Neuronal stem cell (in vitro differentiated cells): ENCODE results near the gene FAM222B.
"Not testable (repeated sequence)": the region's sequence is repeated elsewhere in the genome, so short reads cannot be mapped to it uniquely, and the experiment has no call there.

Experiments used
- DNase-seq: peaks from one replicate; pipeline ENCODE4 v3.0.0-alpha.2; 2013; ENCODE audit warnings: low spot score
- H2AFZ ChIP-seq: one replicate; pipeline ENCODE4 v1.6.1; 2013; ENCODE audit warnings: mild to moderate bottlenecking, low read length, inconsistent platforms
- H2AK5ac ChIP-seq: 2 replicates; pipeline ENCODE4 v1.6.1; 2013; ENCODE audit warnings: low read depth, mild to moderate bottlenecking, inconsistent platforms, low read length, moderate library complexity, mixed read lengths
- H2BK120ac ChIP-seq: 2 replicates; pipeline ENCODE4 v1.6.1; 2013; ENCODE audit warnings: low read depth, mild to moderate bottlenecking, inconsistent platforms, low read length, moderate library complexity, mixed read lengths
- H2BK12ac ChIP-seq: one replicate; pipeline ENCODE4 v1.6.1; 2013; ENCODE audit warnings: low read length, inconsistent platforms
- H2BK15ac ChIP-seq: 2 replicates; pipeline ENCODE4 v1.6.1; 2013; ENCODE audit warnings: mild to moderate bottlenecking, low read length, inconsistent platforms, mixed read lengths
- H2BK5ac ChIP-seq: one replicate; pipeline ENCODE4 v1.6.1; 2013; ENCODE audit warnings: inconsistent platforms, mild to moderate bottlenecking, low read length, moderate library complexity
- H3K14ac ChIP-seq: one replicate; pipeline ENCODE4 v1.6.1; 2013; ENCODE audit warnings: low read length, inconsistent platforms
- H3K18ac ChIP-seq: 2 replicates; pipeline ENCODE4 v1.6.1; 2013; ENCODE audit warnings: low read length, inconsistent platforms
- H3K23ac ChIP-seq: 2 replicates; pipeline ENCODE4 v1.6.1; 2013; ENCODE audit warnings: low read depth, mild to moderate bottlenecking, mixed read lengths, low read length, inconsistent platforms; ENCODE audit not compliant: poor library complexity
- H3K27ac ChIP-seq: replicated peaks from 3 replicates; pipeline ENCODE4 v1.5.1; 2013; ENCODE audit warnings: low read length, inconsistent platforms
- H3K27me3 ChIP-seq, 3 experiments: 2 replicates each; pipeline ENCODE4 v1.6.1; 2013; ENCODE audit warnings: low read length in 3 of 3, mild to moderate bottlenecking in 2 of 3, inconsistent platforms in 1 of 3, low read depth in 1 of 3, mixed read lengths in 1 of 3, moderate library complexity in 1 of 3; ENCODE audit not compliant: control insufficient read depth in 3 of 3, insufficient read depth in 3 of 3
- H3K36me3 ChIP-seq, 2 donors: replicated peaks in 1 of 2; 2 replicates each; pipeline ENCODE4 v1.6.1; 2013; ENCODE audit warnings: low read length in 2 of 2; ENCODE audit not compliant: control insufficient read depth in 2 of 2, insufficient read depth in 2 of 2
- H3K4ac ChIP-seq: 2 replicates; pipeline ENCODE4 v1.6.1; 2013; ENCODE audit warnings: inconsistent platforms, mild to moderate bottlenecking, low read length, moderate library complexity
- H3K4me1 ChIP-seq, 2 donors: 1 replicate in 1 of 2; 2 replicates in 1 of 2; pipeline ENCODE4 v1.6.1; 2013; ENCODE audit warnings: low read length in 2 of 2, low read depth in 1 of 2; ENCODE audit not compliant: control insufficient read depth in 2 of 2, insufficient read depth in 1 of 2
- H3K4me2 ChIP-seq: one replicate; pipeline ENCODE4 v1.6.1; 2013; ENCODE audit warnings: mild to moderate bottlenecking, low read length, inconsistent platforms; ENCODE audit not compliant: insufficient read depth, poor library complexity, severe bottlenecking
- H3K4me3 ChIP-seq, 2 donors: 2 replicates each; pipeline ENCODE4 v1.5.1; 2013; ENCODE audit warnings: low read length in 2 of 2, mild to moderate bottlenecking in 2 of 2, inconsistent platforms in 1 of 2, moderate library complexity in 1 of 2
- H3K79me1 ChIP-seq: one replicate; pipeline ENCODE4 v1.6.1; 2013; ENCODE audit warnings: low read depth, mild to moderate bottlenecking, inconsistent platforms, low read length, moderate library complexity
- H3K9ac ChIP-seq: one replicate; pipeline ENCODE4 v1.6.1; 2013; ENCODE audit warnings: mild to moderate bottlenecking, low read depth, low read length, inconsistent platforms; ENCODE audit not compliant: poor library complexity
- H3K9me3 ChIP-seq, 2 donors: replicated peaks in 1 of 2; 2 replicates each; pipeline versions ENCODE3 to v1.6.1; 2013; ENCODE audit warnings: low read length in 2 of 2, mild to moderate bottlenecking in 2 of 2, inconsistent platforms in 1 of 2, low read depth in 1 of 2, mixed read lengths in 1 of 2, moderate library complexity in 1 of 2; ENCODE audit not compliant: control insufficient read depth in 2 of 2, insufficient read depth in 1 of 2
- H4K8ac ChIP-seq: one replicate; pipeline ENCODE4 v1.6.1; 2013; ENCODE audit warnings: low read depth, mild to moderate bottlenecking, inconsistent platforms, low read length, moderate library complexity
- H4K91ac ChIP-seq: one replicate; pipeline ENCODE4 v1.6.1; 2013; ENCODE audit warnings: low read length, low read depth, mild to moderate bottlenecking, inconsistent platforms; ENCODE audit not compliant: poor library complexity
- WGBS, 2 donors: extraction: QIAGEN DNeasy Blood & Tissue Kit; methylation state at CpG; one replicate each; pipeline ENCODE4 v1.1.7; 2013; ENCODE audit warnings: missing lambda C conversion rate in 2 of 2, mixed read lengths in 1 of 2; ENCODE audit not compliant: insufficient read length in 2 of 2, insufficient replicate concordance in 1 of 2; ENCODE audit errors: extremely low coverage in 2 of 2; 5-methylcytosine and 5-hydroxymethylcytosine counted together

Gene FAM222B

DNA sequence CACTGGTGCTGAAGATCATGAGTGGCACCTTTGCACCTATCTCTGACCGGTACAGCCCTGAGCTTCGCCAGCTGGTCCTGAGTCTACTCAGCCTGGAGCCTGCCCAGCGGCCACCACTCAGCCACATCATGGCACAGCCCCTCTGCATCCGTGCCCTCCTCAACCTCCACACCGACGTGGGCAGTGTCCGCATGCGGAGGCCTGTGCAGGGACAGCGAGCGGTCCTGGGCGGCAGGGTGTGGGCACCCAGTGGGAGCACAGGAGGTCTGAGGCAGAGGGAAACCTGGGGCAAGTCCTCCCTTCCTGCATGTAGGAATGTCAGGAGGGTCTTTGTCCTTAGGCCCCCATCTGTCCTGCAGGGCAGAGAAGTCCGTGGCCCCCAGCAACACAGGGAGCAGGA, 105.3 kb downstream of the FAM222B start:
- H2BK15ac ChIP-seq, result no peak overlapping the region
- H2AFZ ChIP-seq, result no peak overlapping the region
- peak overlapping the region; percentile 83 for H2AK5ac ChIP-seq
- H4K8ac ChIP-seq, result peak overlapping the region; percentile 26
- peak overlapping the region; percentile 46 for H3K18ac ChIP-seq
- no peaks in the 10 kb centered on the region for H3K27me3 ChIP-seq
- no peak overlapping the region for H3K27ac ChIP-seq
- peaks cover 9 to 57% of the 10 kb centered on the region in 2 donors for H3K36me3 ChIP-seq
- H3K4ac ChIP-seq, result peak overlapping the region; percentile 23
- peaks cover 3 to 9% of the 10 kb centered on the region in 2 donors for H3K9me3 ChIP-seq
- peak overlapping the region; percentile 77 for H4K91ac ChIP-seq
- H3K79me1 ChIP-seq, result no peaks in the 10 kb centered on the region
- H2BK120ac ChIP-seq, result no peak overlapping the region
- no peaks in the 10 kb centered on the region for H3K4me1 ChIP-seq
- peak overlapping the region in 1 of 2 donors; percentile 65 for H3K4me3 ChIP-seq
- H3K9ac ChIP-seq, result no peak overlapping the region
- peak overlapping the region; percentile 73 for H3K14ac ChIP-seq
- peak overlapping the region; percentile 62 for H3K23ac ChIP-seq
- H3K4me2 ChIP-seq, result no peak overlapping the region
- peak overlapping the region; percentile 54 for H2BK5ac ChIP-seq
- WGBS, 2 donors, result no CpG with 5 or more reads among the region's 12 CpGs
- no peak for DNase-seq
- H2BK12ac ChIP-seq, result no peak overlapping the region

DNA sequence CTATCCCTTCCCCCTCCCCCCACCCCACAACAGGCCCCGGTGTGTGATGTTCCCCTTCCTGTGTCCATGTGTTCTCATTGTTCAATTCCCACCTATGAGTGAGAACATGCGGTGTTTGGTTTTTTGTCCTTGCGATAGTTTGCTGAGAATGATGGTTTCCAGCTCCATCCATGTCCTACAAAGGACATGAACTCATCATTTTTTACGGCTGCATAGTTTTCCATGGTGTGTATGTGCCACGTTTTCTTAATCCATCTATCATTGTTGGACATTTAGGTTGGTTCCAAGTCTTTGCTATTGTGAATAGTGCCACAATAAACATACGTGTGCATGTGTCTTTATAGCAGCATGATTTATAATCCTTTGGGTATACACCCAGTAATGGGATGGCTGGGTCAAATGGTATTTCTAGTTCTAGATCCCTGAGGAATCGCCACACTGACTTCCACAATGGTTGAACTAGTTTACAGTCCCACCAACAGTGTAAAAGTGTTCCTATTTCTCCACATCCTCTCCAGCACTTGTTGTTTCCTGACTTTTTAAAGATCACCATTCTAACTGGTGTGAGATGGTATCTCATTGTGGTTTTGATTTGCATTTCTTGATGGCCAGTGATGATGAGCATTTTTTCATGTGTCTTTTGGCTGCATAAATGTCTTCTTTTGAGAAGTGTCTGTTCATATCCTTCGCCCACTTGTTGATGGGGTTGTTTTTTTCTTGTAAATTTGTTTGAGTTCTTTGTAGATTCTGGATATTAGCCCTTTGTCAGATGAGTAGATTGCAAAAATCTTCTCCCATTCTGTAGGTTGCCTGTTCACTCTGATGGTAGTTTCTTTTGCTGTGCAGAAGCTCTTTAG, 106.4 kb downstream of the FAM222B start:
- no CpG with 5 or more reads among the region's 8 CpGs for WGBS, 2 donors

DNA sequence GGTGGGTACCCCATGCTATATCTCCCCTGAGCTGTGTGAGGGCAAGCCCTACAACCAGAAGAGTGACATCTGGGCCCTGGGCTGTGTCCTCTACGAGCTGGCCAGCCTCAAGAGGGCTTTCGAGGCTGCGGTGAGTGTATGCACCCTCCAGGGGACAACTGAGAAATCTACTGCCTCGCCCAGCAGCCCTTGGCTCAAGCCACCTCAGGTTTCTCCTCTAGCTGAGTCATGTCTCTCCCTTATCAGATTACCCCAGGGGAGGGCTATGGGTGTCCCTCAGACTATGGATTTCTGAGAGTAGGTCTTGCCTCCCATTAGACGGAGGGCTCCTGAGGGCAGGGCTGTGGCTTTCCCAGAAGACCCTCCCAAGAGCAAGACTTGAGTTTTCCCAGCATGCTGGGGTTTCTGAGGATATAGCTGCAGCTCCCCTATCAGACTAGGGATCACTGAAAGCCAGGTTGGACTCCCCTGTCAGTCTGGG, 107.3 kb downstream of the FAM222B start:
- no peak overlapping the region for H2BK12ac ChIP-seq
- H3K27ac ChIP-seq, result no peak overlapping the region
- WGBS, 2 donors, result no CpG with 5 or more reads among the region's 5 CpGs
- no peak overlapping the region for H2BK120ac ChIP-seq
- H3K14ac ChIP-seq, result no peak overlapping the region
- H3K4me2 ChIP-seq, result no peak overlapping the region
- H2AK5ac ChIP-seq, result no peak overlapping the region
- H3K79me1 ChIP-seq, result no peaks in the 10 kb centered on the region
- H4K8ac ChIP-seq, result no peak overlapping the region
- H3K4me3 ChIP-seq, result peak overlapping the region in 1 of 2 donors; percentile 40
- H3K36me3 ChIP-seq, result peaks cover 9 to 42% of the 10 kb centered on the region in 2 donors
- DNase-seq, result no peak
- H3K9me3 ChIP-seq, result peaks cover 0 to 3% of the 10 kb centered on the region in 2 donors
- no peak overlapping the region for H2AFZ ChIP-seq
- H2BK5ac ChIP-seq, result no peak overlapping the region
- no peak overlapping the region for H2BK15ac ChIP-seq
- no peak overlapping the region for H3K18ac ChIP-seq
- no peak overlapping the region for H3K9ac ChIP-seq
- no peak overlapping the region for H3K4ac ChIP-seq
- H3K23ac ChIP-seq, result peak overlapping the region; percentile 83
- no peaks in the 10 kb centered on the region for H3K27me3 ChIP-seq
- no peak overlapping the region for H4K91ac ChIP-seq
- H3K4me1 ChIP-seq, result no peaks in the 10 kb centered on the region

More for the DNA sequence above, 106.4 kb downstream of the FAM222B start:
- not testable (repeated sequence) for H3K23ac ChIP-seq, H2BK120ac ChIP-seq, H2BK5ac ChIP-seq, DNase-seq, H3K9me3 ChIP-seq, H3K4ac ChIP-seq, H3K14ac ChIP-seq, H3K9ac ChIP-seq, H2AFZ ChIP-seq, H2BK15ac ChIP-seq, H3K27ac ChIP-seq, H2AK5ac ChIP-seq, H4K8ac ChIP-seq, H3K4me3 ChIP-seq, H3K4me2 ChIP-seq, H2BK12ac ChIP-seq, H3K18ac ChIP-seq, H3K79me1 ChIP-seq, H3K27me3 ChIP-seq, H3K4me1 ChIP-seq, H4K91ac ChIP-seq
- peaks cover 9 to 49% of the 10 kb centered on the region in 2 donors for H3K36me3 ChIP-seq

DNA sequence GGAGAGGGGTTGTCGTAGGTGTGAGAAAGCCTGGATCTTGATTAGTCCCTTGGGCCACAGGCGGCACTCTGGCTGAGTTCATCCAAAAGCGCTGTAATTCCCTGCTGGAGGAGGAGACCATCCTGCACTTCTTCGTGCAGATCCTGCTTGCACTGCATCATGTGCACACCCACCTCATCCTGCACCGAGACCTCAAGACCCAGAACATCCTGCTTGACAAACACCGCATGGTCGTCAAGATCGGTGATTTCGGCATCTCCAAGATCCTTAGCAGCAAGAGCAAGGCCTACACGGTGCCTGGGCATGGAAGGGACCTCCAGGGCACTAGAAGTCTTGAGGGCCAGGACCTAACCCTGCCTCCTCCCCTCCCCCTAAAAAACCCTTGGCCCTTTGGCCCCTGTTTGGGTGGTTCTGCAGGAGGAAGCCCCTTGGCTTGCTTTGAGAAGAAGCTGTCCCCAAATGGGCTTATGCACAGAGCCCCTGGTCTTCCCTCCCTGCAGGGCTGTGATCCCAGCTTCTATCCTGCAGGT, 107.8 kb downstream of the FAM222B start:
- Histone ChIP-seq H3K18ac (no peak overlapping the region), H3K4me3 (no peak overlapping the region), H3K23ac (no peak overlapping the region), H2BK12ac (no peak overlapping the region), H3K36me3 (peaks cover 9 to 40% of the 10 kb centered on the region in 2 donors), H3K9ac (no peak overlapping the region), H3K4ac (no peak overlapping the region), H4K8ac (no peak overlapping the region), H2AK5ac (no peak overlapping the region), H3K27me3 (no peaks in the 10 kb centered on the region), H2BK120ac (no peak overlapping the region), H3K14ac (no peak overlapping the region), H3K79me1 (no peaks in the 10 kb centered on the region), H2BK5ac (no peak overlapping the region), H4K91ac (no peak overlapping the region), H3K9me3 (peaks cover 0 to 3% of the 10 kb centered on the region in 2 donors), H3K4me2 (no peak overlapping the region), H3K4me1 (no peaks in the 10 kb centered on the region), H3K27ac (no peak overlapping the region), H2BK15ac (no peak overlapping the region), H2AFZ (no peak overlapping the region)
- no peak for DNase-seq
- WGBS, 2 donors, result no CpG with 5 or more reads among the region's 10 CpGs
